ENCODE measurements around the gene CFAP161. TPM values are rescaled to one million over a fixed set of nuclear protein-coding genes. Genes with fewer than 3 reads are reported as not detected.

Gene CFAP161
- total and polyA plus RNA-seq, 2 experiments from 2014 or later: 0.13 TPM; not detected in 1

DNA sequence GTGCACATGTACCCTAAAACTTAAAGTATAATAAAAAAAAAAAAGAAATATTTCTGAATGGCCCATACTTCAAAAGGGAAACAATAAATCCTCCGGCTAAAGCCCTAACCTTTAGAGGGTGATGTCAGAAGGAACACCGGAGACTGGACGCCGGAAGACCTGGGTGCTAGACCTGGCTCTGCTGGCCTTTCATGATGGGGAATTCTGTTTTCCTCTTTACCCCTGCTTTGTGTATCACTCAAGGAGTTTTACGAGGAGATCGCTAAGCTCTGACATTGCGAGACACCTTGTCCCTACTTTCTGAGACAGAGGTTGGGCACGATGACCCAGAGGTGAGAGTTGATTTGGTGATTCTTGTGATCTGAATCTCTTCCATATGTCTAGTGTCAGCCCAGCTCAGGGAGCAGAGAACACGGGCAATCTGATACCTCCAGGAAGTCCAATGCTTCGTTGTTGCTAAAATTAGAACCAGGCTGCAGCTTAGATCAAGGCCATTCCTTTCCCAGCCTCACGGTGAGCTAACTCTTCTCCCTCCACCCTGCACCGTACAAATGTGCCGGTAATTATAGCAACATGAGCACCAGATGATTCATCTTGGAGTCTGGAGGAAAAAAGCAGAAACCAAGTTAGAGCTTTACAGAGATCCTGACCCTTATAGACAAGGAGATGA lies 42.0 kb upstream of the CFAP161 start:
- H3K36me3 Mint-ChIP-seq (ENCODE audit: low read depth): no peaks in the 10 kb centered on the region
- Histone ChIP-seq H3K4me1 (ENCODE audit: insufficient read depth) (no peaks in the 10 kb centered on the region), H3F3A (replicated peaks; ENCODE audit: low read depth) (no peaks in the 10 kb centered on the region), H3K79me2 (replicated peaks; ENCODE audit: insufficient read depth) (no peaks in the 10 kb centered on the region), H3K9me2 (ENCODE audit: insufficient read depth) (peaks cover 4% of the 10 kb centered on the region; the same call in 1 of the 2 replicates), H3K27me3 (ENCODE audit: insufficient read depth) (no peaks in the 10 kb centered on the region), H3K4me3 (no peak overlapping the region), H2AFZ (peak overlapping the region; percentile 72; the same call in 1 of the 2 replicates), H3K36me3 (ENCODE audit: insufficient read depth) (no peaks in the 10 kb centered on the region), H4K20me1 (replicated peaks; ENCODE audit: insufficient read depth) (no peaks in the 10 kb centered on the region), H3K4me2 (no peak overlapping the region), H3K27ac (ENCODE audit: low read depth) (no peak overlapping the region)
- H3K9me3 Mint-ChIP-seq: no peaks in the 10 kb centered on the region; the same call in 2 of the 3 replicates
- H3K27me3 Mint-ChIP-seq (ENCODE audit: insufficient read depth, low read depth, poor library complexity): peaks cover 1% of the 10 kb centered on the region
- TF ChIP-seq, protein P1, sequence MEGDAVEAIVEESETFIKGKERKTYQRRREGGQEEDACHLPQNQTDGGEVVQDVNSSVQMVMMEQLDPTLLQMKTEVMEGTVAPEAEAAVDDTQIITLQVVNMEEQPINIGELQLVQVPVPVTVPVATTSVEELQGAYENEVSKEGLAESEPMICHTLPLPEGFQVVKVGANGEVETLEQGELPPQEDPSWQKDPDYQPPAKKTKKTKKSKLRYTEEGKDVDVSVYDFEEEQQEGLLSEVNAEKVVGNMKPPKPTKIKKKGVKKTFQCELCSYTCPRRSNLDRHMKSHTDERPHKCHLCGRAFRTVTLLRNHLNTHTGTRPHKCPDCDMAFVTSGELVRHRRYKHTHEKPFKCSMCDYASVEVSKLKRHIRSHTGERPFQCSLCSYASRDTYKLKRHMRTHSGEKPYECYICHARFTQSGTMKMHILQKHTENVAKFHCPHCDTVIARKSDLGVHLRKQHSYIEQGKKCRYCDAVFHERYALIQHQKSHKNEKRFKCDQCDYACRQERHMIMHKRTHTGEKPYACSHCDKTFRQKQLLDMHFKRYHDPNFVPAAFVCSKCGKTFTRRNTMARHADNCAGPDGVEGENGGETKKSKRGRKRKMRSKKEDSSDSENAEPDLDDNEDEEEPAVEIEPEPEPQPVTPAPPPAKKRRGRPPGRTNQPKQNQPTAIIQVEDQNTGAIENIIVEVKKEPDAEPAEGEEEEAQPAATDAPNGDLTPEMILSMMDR (conservative IDR thresholded peaks at IDR 0.05; ENCODE audit: low read depth in 2 of 2): no peak
- no peak for TF ChIP-seq NANOG (IDR thresholded peaks at IDR 0.05; ENCODE audit: borderline replicate concordance)
- TF ChIP-seq JUNB (IDR thresholded peaks at IDR 0.05; ENCODE audit: unreplicated experiment): no peak
- TF ChIP-seq, protein P2, sequence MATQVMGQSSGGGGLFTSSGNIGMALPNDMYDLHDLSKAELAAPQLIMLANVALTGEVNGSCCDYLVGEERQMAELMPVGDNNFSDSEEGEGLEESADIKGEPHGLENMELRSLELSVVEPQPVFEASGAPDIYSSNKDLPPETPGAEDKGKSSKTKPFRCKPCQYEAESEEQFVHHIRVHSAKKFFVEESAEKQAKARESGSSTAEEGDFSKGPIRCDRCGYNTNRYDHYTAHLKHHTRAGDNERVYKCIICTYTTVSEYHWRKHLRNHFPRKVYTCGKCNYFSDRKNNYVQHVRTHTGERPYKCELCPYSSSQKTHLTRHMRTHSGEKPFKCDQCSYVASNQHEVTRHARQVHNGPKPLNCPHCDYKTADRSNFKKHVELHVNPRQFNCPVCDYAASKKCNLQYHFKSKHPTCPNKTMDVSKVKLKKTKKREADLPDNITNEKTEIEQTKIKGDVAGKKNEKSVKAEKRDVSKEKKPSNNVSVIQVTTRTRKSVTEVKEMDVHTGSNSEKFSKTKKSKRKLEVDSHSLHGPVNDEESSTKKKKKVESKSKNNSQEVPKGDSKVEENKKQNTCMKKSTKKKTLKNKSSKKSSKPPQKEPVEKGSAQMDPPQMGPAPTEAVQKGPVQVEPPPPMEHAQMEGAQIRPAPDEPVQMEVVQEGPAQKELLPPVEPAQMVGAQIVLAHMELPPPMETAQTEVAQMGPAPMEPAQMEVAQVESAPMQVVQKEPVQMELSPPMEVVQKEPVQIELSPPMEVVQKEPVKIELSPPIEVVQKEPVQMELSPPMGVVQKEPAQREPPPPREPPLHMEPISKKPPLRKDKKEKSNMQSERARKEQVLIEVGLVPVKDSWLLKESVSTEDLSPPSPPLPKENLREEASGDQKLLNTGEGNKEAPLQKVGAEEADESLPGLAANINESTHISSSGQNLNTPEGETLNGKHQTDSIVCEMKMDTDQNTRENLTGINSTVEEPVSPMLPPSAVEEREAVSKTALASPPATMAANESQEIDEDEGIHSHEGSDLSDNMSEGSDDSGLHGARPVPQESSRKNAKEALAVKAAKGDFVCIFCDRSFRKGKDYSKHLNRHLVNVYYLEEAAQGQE (IDR thresholded peaks at IDR 0.05; ENCODE audit: unreplicated experiment): no peak
- TF ChIP-seq, protein P3, sequence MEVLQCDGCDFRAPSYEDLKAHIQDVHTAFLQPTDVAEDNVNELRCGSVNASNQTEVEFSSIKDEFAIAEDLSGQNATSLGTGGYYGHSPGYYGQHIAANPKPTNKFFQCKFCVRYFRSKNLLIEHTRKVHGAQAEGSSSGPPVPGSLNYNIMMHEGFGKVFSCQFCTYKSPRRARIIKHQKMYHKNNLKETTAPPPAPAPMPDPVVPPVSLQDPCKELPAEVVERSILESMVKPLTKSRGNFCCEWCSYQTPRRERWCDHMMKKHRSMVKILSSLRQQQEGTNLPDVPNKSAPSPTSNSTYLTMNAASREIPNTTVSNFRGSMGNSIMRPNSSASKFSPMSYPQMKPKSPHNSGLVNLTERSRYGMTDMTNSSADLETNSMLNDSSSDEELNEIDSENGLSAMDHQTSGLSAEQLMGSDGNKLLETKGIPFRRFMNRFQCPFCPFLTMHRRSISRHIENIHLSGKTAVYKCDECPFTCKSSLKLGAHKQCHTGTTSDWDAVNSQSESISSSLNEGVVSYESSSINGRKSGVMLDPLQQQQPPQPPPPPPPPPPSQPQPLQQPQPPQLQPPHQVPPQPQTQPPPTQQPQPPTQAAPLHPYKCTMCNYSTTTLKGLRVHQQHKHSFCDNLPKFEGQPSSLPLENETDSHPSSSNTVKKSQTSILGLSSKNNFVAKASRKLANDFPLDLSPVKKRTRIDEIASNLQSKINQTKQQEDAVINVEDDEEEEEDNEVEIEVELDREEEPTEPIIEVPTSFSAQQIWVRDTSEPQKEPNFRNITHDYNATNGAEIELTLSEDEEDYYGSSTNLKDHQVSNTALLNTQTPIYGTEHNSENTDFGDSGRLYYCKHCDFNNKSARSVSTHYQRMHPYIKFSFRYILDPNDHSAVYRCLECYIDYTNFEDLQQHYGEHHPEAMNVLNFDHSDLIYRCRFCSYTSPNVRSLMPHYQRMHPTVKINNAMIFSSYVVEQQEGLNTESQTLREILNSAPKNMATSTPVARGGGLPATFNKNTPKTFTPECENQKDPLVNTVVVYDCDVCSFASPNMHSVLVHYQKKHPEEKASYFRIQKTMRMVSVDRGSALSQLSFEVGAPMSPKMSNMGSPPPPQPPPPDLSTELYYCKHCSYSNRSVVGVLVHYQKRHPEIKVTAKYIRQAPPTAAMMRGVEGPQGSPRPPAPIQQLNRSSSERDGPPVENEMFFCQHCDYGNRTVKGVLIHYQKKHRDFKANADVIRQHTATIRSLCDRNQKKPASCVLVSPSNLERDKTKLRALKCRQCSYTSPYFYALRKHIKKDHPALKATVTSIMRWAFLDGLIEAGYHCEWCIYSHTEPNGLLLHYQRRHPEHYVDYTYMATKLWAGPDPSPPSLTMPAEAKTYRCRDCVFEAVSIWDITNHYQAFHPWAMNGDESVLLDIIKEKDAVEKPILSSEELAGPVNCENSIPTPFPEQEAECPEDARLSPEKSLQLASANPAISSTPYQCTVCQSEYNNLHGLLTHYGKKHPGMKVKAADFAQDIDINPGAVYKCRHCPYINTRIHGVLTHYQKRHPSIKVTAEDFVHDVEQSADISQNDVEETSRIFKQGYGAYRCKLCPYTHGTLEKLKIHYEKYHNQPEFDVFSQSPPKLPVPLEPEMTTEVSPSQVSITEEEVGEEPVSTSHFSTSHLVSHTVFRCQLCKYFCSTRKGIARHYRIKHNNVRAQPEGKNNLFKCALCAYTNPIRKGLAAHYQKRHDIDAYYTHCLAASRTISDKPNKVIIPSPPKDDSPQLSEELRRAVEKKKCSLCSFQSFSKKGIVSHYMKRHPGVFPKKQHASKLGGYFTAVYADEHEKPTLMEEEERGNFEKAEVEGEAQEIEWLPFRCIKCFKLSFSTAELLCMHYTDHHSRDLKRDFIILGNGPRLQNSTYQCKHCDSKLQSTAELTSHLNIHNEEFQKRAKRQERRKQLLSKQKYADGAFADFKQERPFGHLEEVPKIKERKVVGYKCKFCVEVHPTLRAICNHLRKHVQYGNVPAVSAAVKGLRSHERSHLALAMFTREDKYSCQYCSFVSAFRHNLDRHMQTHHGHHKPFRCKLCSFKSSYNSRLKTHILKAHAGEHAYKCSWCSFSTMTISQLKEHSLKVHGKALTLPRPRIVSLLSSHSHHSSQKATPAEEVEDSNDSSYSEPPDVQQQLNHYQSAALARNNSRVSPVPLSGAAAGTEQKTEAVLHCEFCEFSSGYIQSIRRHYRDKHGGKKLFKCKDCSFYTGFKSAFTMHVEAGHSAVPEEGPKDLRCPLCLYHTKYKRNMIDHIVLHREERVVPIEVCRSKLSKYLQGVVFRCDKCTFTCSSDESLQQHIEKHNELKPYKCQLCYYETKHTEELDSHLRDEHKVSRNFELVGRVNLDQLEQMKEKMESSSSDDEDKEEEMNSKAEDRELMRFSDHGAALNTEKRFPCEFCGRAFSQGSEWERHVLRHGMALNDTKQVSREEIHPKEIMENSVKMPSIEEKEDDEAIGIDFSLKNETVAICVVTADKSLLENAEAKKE (CRISPR knock-in tag; IDR thresholded peaks at IDR 0.05): no peak
- TF ChIP-seq, protein P4, sequence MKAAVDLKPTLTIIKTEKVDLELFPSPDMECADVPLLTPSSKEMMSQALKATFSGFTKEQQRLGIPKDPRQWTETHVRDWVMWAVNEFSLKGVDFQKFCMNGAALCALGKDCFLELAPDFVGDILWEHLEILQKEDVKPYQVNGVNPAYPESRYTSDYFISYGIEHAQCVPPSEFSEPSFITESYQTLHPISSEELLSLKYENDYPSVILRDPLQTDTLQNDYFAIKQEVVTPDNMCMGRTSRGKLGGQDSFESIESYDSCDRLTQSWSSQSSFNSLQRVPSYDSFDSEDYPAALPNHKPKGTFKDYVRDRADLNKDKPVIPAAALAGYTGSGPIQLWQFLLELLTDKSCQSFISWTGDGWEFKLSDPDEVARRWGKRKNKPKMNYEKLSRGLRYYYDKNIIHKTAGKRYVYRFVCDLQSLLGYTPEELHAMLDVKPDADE (IDR thresholded peaks at IDR 0.05): no peak
- no peak for TF ChIP-seq ZNF114 (CRISPR knock-in tag; IDR thresholded peaks at IDR 0.05)
- no peak for TF ChIP-seq EZH2 (IDR thresholded peaks at IDR 0.05; ENCODE audit: low read depth, unreplicated experiment)
- no peak for TF ChIP-seq EZH2phosphoT487 (IDR thresholded peaks at IDR 0.05; ENCODE audit: unreplicated experiment)
- TF ChIP-seq ZNF331 (CRISPR knock-in tag; IDR thresholded peaks at IDR 0.05; ENCODE audit: low read depth): no peak
- TF ChIP-seq POLR2AphosphoS5 (IDR thresholded peaks at IDR 0.05; ENCODE audit: low read depth): no peak
- TF ChIP-seq CREB1 (CRISPR knock-in tag; IDR thresholded peaks at IDR 0.05; ENCODE audit: low read depth): no peak
- no peak for TF ChIP-seq STAT1 (IDR thresholded peaks at IDR 0.05; ENCODE audit: unreplicated experiment)
- H3K4me1 Mint-ChIP-seq: no peaks in the 10 kb centered on the region
- ATAC-seq: no peak
- no peak for DNase-seq (ENCODE audit: low spot score)
- H3K4me3 Mint-ChIP-seq: no peak overlapping the region
- H3K27ac Mint-ChIP-seq: no peak overlapping the region

All from GM23338 (cell line).